Erythroblast (primary cell): ENCODE results near the gene RND1.

Experiments used
- DNase-seq, 2 experiments: peaks; one replicate each; lab custom pipeline; 2025; lab: John Stamatoyannopoulos, UW
- GATA1 ChIP-seq: IDR thresholded peaks from 2 replicates; pipeline ENCODE4 v1.6.1; 2011; ENCODE audit warnings: low read depth, mild to moderate bottlenecking, control low read depth, low read length, moderate library complexity
- POLR2A ChIP-seq: IDR thresholded peaks from 2 replicates; pipeline ENCODE4 v1.6.1; 2011; ENCODE audit warnings: mild to moderate bottlenecking, low read length

RND1 gene

DNA sequence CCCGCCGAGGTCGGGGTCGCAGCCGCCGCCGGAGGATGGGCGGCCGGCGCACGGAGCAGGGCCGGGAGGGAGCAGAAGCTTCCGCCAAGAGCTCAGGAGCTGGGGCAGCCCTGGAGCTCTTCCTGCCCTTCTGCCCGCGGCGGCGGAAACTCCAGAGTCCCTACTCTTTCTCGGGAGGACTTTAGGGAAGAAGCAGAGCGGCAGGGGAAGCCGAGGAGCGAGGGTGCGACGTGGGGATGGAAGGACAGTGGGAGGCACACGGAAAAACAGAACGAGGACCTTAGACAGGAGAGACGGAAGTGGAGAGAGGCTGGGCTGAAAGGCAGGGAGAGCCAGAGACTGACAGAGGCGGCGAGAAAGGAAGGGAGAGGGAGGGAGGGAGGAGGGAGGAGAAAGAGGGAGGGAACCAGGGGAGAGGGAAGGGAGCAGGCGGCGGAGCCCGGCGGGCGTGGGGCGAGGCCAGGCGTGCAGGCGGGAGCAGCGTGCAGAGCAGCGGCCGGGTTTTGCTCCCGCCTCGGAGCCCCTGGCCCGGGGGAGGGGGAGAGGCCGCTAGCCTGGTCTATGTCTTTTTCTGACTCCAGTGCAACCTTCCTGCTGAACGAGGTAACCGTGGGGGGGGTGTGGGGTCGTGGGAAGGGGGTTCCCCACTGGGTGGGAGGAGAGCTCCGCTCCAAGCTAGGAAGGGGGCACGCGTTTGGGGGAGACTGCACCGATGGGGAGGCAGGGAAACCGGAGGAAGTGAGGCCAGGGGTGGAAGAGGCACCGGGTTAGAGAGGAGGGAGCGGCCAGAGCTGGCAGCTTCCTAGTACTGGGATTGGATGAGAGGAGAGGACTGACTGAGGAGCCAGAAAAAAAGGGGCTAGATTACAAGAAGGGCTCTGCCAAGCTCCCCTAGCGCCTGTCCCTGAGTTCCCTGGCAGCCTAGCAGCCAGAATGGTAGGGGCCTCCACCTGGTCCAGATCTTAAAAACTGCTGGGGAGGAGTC lies 50.3 kb downstream of the RND1 start:
- no peak for TF ChIP-seq GATA1
- TF ChIP-seq POLR2A: peak; percentile 43
- peak; percentile 60 to 72 for DNase-seq

DNA sequence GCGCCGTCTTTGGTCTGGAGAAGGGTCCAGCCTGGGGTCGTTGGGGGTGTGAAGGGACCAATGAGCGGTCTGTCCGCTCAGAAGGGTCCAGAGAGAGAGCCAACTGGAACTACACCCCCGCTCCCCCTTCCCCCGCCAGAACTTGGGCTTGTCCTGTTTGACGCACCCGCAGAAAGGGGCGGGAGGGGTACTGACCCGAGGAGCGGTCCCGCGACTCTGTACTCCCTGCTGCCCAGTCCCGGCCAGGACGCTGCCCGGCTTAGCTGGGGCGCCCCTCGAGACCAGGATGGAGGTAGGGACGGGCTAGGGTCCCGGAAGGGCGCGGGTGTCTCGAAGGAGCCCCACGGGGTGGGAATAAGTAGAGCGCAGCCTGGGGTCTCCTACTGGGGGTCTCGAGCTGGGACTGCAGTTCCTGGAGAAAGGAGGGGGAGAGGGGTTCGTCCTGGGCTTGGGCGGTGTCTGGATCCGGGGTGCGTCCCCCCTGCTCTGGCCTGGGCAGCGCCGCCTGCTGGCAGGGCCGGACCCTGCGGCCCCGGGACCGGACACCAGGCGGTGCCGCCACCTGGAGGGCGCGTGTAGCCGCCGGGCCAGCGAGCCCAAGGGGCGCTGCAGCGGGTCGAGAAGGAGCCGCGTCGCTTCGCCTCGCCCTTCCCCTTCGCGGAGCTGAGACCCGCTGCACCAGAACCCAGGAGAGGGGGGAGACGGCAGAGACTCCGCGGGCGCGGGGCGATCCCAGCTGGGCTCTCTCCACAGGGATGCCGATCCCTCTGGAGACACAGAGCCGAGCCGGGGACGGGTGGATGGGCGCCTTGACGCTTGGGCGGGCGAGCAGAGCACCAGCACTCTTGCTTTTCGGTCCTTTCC lies 51.2 kb downstream of the RND1 start:
- TF ChIP-seq POLR2A: no peak
- no peak for TF ChIP-seq GATA1
- peak; percentile 82 to 90 for DNase-seq

DNA sequence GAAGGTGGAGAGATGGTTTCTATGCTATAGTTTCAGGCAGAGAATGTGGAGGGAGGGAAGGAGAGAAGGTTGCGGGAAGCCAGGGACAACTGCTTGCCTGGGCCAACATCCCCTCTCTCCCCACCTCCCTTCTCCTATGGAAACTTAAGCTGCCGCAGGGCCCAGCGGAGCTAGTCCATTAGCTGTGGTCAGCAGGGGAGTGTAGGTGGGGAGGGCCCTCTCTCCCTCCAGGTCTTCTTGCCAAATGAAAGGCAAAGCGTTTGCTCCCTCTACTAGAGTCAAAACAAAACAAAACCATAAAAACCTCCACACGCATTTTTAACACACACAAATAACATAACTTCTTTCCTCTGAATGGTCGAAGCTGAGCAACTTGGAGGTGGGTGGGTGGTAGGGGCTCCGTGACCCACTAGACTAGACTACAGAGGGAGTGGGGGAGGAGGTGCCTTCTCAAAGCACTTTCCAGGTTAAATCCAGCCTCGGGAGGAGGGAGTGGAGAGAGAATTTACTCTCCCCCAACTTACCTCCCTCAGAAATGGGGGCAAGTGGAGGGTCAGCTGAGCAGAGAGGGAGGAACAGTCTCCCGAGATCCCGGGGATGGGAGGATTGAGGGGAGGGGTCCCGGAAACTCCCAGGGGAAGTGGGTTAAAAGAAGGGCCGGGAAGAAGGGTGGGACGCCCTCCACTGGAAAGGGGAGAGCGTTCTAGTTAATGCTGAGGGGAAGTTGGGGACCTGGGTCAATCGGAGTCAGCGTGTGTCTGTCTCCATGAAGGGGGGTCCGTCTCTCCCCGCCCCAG lies 52.0 kb downstream of the RND1 start:
- no peak for DNase-seq
- TF ChIP-seq GATA1 (no peak), POLR2A (no peak)

DNA sequence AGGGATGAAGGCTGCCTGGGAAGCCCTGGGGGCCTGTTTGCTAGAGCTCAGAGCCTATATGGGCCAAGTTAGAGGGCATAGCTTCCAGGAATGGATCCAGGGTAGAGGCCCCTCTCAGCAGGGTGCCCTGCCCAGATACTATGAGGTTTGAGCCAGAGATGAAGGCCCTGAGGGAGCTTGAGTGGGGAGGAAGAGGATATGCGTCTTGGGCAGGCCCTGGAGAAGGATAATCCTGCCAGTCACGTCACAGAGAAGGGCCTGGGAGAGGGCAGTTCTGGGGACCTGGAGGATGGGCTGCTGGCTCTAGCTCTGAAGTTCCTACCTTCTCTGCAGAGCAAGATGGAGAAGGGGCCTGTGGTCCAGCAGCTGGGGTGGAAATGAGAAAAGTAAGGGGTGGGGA lies 53.3 kb downstream of the RND1 start:
- TF ChIP-seq POLR2A: no peak
- no peak for TF ChIP-seq GATA1
- DNase-seq: no peak

DNA sequence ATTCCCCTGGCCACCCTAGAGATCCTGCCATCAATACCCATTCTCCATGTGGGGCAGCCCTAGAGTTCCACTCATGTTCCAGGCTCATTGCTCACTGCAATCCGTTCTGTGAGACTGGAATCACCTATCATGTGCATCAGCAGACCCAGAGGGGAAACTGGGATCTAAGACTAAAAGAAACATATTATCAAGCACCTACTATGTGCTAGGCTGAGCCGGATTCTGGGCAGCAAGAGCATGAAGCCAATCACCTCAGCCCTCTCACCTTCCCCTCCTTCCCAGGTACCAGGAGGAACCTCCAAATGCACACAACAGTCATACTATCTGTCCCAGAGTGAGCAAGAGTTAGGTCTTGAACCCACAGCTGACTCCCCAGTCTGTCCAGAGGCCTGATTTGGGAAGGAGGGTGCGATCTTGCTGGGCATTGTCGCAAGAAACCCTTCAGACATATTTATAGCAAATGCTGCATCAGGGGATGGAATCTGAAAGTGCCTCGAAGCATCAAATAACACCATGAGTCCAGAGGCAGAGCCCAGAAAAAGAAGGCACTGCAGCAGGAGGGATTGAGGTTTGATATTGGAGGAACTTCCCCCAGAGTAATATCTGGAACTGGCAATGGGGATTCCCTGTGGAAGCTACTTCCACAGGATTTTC lies 54.1 kb downstream of the RND1 start:
- TF ChIP-seq GATA1 (no peak), POLR2A (no peak)
- DNase-seq: no peak

DNA sequence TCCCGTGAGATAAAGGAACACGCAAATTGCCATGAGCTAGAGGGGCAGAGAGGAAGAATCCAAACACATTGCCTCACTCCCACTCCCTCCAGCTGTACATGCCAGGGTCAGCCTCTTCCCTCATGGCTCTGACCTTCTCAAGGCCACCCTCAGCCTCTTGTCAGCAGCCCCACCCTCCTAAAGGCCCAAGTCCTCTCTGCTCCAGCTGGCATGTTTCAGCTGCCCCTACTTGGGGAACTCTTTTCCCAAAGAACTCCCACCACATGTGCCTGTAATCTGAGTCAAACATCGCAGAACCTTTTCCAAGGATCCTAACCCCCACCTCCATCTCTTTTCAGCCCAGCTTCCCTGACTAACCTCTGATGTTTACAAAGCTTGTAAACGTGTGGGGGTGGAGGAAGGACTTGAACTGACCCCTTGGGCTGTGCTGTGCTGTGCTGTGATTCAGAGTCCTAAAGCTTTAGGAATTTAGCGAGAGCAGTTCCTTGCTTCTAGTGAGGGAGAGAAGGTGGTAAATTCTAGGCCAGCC lies 54.7 kb downstream of the RND1 start:
- TF ChIP-seq GATA1 (no peak), POLR2A (no peak)
- no peak for DNase-seq

DNA sequence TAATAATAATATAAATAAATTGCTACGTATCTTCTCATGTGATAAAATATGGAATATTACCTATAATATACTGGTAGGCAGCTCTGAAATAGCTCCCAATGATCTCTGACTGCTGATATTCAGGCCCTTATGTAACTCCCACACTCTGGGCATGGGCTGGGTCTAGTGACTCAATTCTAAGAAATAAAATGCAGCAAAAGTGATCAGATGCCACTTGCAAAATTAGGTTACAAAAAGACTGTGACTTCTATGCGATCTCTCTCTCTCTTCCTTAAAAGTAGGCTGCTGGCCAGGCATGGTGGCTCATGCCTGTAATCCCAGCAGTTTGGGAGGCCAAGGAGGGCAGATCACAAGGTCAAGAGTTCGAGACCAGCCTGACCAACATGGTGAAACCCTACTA lies 57.7 kb downstream of the RND1 start:
- DNase-seq: no peak
- TF ChIP-seq GATA1 (no peak), POLR2A (no peak)
